Measurements from ENCODE around the gene CHM. TPM values are rescaled to one million over a fixed set of nuclear protein-coding genes. Genes with fewer than 3 reads are reported as not detected.

Gene CHM, protein sequence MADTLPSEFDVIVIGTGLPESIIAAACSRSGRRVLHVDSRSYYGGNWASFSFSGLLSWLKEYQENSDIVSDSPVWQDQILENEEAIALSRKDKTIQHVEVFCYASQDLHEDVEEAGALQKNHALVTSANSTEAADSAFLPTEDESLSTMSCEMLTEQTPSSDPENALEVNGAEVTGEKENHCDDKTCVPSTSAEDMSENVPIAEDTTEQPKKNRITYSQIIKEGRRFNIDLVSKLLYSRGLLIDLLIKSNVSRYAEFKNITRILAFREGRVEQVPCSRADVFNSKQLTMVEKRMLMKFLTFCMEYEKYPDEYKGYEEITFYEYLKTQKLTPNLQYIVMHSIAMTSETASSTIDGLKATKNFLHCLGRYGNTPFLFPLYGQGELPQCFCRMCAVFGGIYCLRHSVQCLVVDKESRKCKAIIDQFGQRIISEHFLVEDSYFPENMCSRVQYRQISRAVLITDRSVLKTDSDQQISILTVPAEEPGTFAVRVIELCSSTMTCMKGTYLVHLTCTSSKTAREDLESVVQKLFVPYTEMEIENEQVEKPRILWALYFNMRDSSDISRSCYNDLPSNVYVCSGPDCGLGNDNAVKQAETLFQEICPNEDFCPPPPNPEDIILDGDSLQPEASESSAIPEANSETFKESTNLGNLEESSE
- total RNA-seq, result 12.7 and 15.5 TPM in 2 replicates

GRCh38 chrX:86047174-86047935 lies at the start of gene CHM:
TSS of gene CHM (minus strand) at chrX:86047558. CDS start at chrX:86047532, 26 bp downstream.

Other genes with a start within 250 kb of the CHM start
- 0.16 and 0.78 TPM in 2 replicates for gene DACH2, start 100.9 kb upstream of the CHM start, total RNA-seq